Testis (tissue), 3 donors: ENCODE measurements around the gene DCAF8L2. TPM values are rescaled to one million over a fixed set of nuclear protein-coding genes. Genes with fewer than 3 reads are reported as not detected.

Source experiments
- DNase-seq: peaks from one replicate; pipeline ENCODE4 v3.0.0-alpha.2; 2019
- H3K27ac ChIP-seq, 2 donors: fragments of 200-600 bp; sonication (generic); one replicate each; pipeline ENCODE4 v1.5.1; 2019
- H3K27me3 ChIP-seq: fragments of 200-600 bp; sonication (generic); one replicate; pipeline ENCODE4 v1.5.1; 2019
- H3K36me3 ChIP-seq: fragments of 200-600 bp; sonication (generic); one replicate; pipeline ENCODE4 v1.5.1; 2017; ENCODE audit warnings: low read depth; ENCODE audit errors: missing control alignments
- H3K4me1 ChIP-seq: fragments of 200-600 bp; sonication (generic); one replicate; pipeline ENCODE4 v1.5.1; 2019
- H3K4me3 ChIP-seq, 2 donors: fragments of 200-600 bp; sonication (generic); one replicate each; pipeline ENCODE4 v1.5.1; 2017 to 2019
- H3K9me3 ChIP-seq: fragments of 200-600 bp; sonication (generic); one replicate; pipeline ENCODE4 v1.5.1; 2017
- CTCF ChIP-seq, 3 experiments: fragments of 450-650 bp in 2 of 3; fragments of 200-600 bp in 1 of 3; sonication (generic) in 1 of 3; IDR thresholded peaks; one replicate each; pipeline ENCODE4 v1.5.1; 2016 to 2019; ENCODE audit warnings: antibody characterized with exemption in 3 of 3, mild to moderate bottlenecking in 2 of 3, moderate library complexity in 1 of 3
- POLR2A ChIP-seq: fragments of 450-650 bp; IDR thresholded peaks from one replicate; pipeline ENCODE4 v1.6.1; 2017; ENCODE audit warnings: antibody characterized with exemption, mild to moderate bottlenecking, moderate library complexity
- WGBS, 2 donors: methylation state at CpG; one replicate each; pipeline ENCODE4 v1.1.5; 2018; 5-methylcytosine and 5-hydroxymethylcytosine counted together
- intact Hi-C: fragments of 100-400 bp; cut with DNase I; formaldehyde crosslinking; loops from one replicate; pipeline ENCODE4 v1.15.1; 2023; ENCODE audit warnings: low total_unique reads
- polyA plus RNA-seq: library from polyadenylated mRNA; stranded (reverse); fragments of 350-450 nt; fragmentation: Illumina TruSeq; extraction: RNeasy Lipid Tissue Mini Kit (QIAGEN cat#74804); gene quantifications from one replicate; pipeline ENCODE4 v1.2.3, GENCODE V29; 2014; ENCODE audit warnings: low read depth, low replicate concordance; ENCODE audit not compliant: insufficient read depth
- total RNA-seq, 2 donors: library from RNA; depleted of rRNA; stranded (reverse); fragments of >200 nt; gene quantifications; one replicate each; pipeline ENCODE4 v1.2.3, GENCODE V29; 2016

DCAF8L2 gene
- total and polyA plus RNA-seq, 3 donors from 2014 or later = 55.4 to 175 (median 125) TPM

GRCh38 chrX:27597508-27597907, 7.4 kb downstream of the DCAF8L2 start:
- Histone ChIP-seq H3K4me1 (no peaks in the 10 kb centered on the region), H3K27me3 (no peaks in the 10 kb centered on the region), H3K27ac (no peak overlapping the region), H3K36me3 (no peaks in the 10 kb centered on the region), H3K9me3 (no peaks in the 10 kb centered on the region), H3K4me3 (no peak overlapping the region)
- no peak for DNase-seq
- intact Hi-C loops = no loop called here
- 66 to 83% methylated on average over 2 of the region's 2 CpGs for WGBS, 2 donors
- no peak for TF ChIP-seq POLR2A
- TF ChIP-seq CTCF (IDR thresholded peaks at IDR 0.05) = no peak

- Histone ChIP-seq H3K4me3 (no peak overlapping the region), H3K27me3 (no peaks in the 10 kb centered on the region), H3K4me1 (no peaks in the 10 kb centered on the region), H3K36me3 (no peaks in the 10 kb centered on the region), H3K27ac (no peak overlapping the region), H3K9me3 (no peaks in the 10 kb centered on the region)
- DNase-seq = peak; percentile 81
- TF ChIP-seq POLR2A (no peak), CTCF (IDR thresholded peaks at IDR 0.05) (no peak)
- 30 to 42% methylated on average over 8 to 9 of the region's 9 CpGs for WGBS, 2 donors
- intact Hi-C loops = no loop called here
Measured at GRCh38 chrX:27598312-27598711, 8.2 kb downstream of the DCAF8L2 start.

- Histone ChIP-seq H3K27ac (no peak overlapping the region), H3K36me3 (no peaks in the 10 kb centered on the region), H3K4me3 (no peak overlapping the region), H3K9me3 (no peaks in the 10 kb centered on the region), H3K4me1 (no peaks in the 10 kb centered on the region), H3K27me3 (no peaks in the 10 kb centered on the region)
- intact Hi-C loops = no loop called here
- WGBS, 2 donors = 70 to 71% methylated on average over 4 of the region's 4 CpGs
- TF ChIP-seq CTCF (IDR thresholded peaks at IDR 0.05) (no peak), POLR2A (no peak)
- DNase-seq = no peak
Measured at GRCh38 chrX:27599928-27600327, 9.8 kb downstream of the DCAF8L2 start.

- WGBS, 2 donors = 56 to 88% methylated on average over 2 of the region's 2 CpGs
- TF ChIP-seq POLR2A (no peak), CTCF (IDR thresholded peaks at IDR 0.05) (no peak)
- no peak for DNase-seq
- H3K4me1 ChIP-seq = no peaks in the 10 kb centered on the region
- H3K9me3 ChIP-seq = no peaks in the 10 kb centered on the region
- intact Hi-C loops = no loop called here
- no peak overlapping the region for H3K4me3 ChIP-seq
- no peaks in the 10 kb centered on the region for H3K36me3 ChIP-seq
- no peak overlapping the region for H3K27ac ChIP-seq
- H3K27me3 ChIP-seq = no peaks in the 10 kb centered on the region
Measured at GRCh38 chrX:27600686-27601085, 10.5 kb downstream of the DCAF8L2 start.

- H3K27ac ChIP-seq = no peak overlapping the region
- H3K36me3 ChIP-seq = no peaks in the 10 kb centered on the region
- WGBS, 2 donors = 81 to 89% methylated on average over 4 of the region's 4 CpGs
- no peak for TF ChIP-seq POLR2A
- no peak for TF ChIP-seq CTCF (IDR thresholded peaks at IDR 0.05)
- no peaks in the 10 kb centered on the region for H3K9me3 ChIP-seq
- no peaks in the 10 kb centered on the region for H3K4me1 ChIP-seq
- no peak overlapping the region for H3K4me3 ChIP-seq
- no peak for DNase-seq
- intact Hi-C loops = no loop called here
- no peaks in the 10 kb centered on the region for H3K27me3 ChIP-seq
Measured at GRCh38 chrX:27608671-27609070, 18.5 kb downstream of the DCAF8L2 start.
